Liver (tissue), 9 donors: ENCODE data around the gene RAB1A. TPM values are rescaled to one million over a fixed set of nuclear protein-coding genes. Genes with fewer than 3 reads are reported as not detected.
"Not testable (repeated sequence)": the region's sequence is repeated elsewhere in the genome, so short reads cannot be mapped to it uniquely, and the experiment has no call there.

ENCODE experiments used
- DNase-seq: peaks from one replicate; pipeline ENCODE4 v3.0.0-alpha.2; 2017; ENCODE audit warnings: low spot score
- H3K27ac ChIP-seq, 2 donors: one replicate each; pipeline ENCODE4 v1.7.0; 2013; ENCODE audit warnings: inconsistent platforms in 2 of 2, low read length in 2 of 2, control low read depth in 1 of 2, low read depth in 1 of 2, mild to moderate bottlenecking in 1 of 2
- H3K27me3 ChIP-seq, 4 donors: one replicate each; pipeline versions ENCODE4 v1.6.1 to v1.7.0; 2013; ENCODE audit warnings: low read length in 3 of 4, inconsistent platforms in 1 of 4, mild to moderate bottlenecking in 1 of 4, moderate library complexity in 1 of 4; ENCODE audit not compliant: control insufficient read depth in 4 of 4, insufficient read depth in 4 of 4
- H3K36me3 ChIP-seq, 4 donors: one replicate each; pipeline versions ENCODE4 v1.6.1 to v1.7.0; 2013; ENCODE audit warnings: low read length in 3 of 4, mild to moderate bottlenecking in 3 of 4, low read depth in 1 of 4, moderate library complexity in 1 of 4; ENCODE audit not compliant: control insufficient read depth in 4 of 4, insufficient read depth in 3 of 4
- H3K4me1 ChIP-seq, 4 donors: one replicate each; pipeline versions ENCODE4 v1.6.1 to v1.7.0; 2013; ENCODE audit warnings: low read length in 3 of 4, mild to moderate bottlenecking in 3 of 4, moderate library complexity in 1 of 4; ENCODE audit not compliant: control insufficient read depth in 4 of 4, insufficient read depth in 4 of 4
- H3K4me3 ChIP-seq, 3 donors: one replicate each; pipeline versions ENCODE4 v1.6.1 to v1.7.0; 2013; ENCODE audit warnings: low read length in 3 of 3, control low read depth in 1 of 3, low read depth in 1 of 3, mild to moderate bottlenecking in 1 of 3
- H3K9ac ChIP-seq, 2 donors: one replicate each; pipeline ENCODE4 v1.7.0; 2013; ENCODE audit warnings: low read length in 2 of 2, mild to moderate bottlenecking in 2 of 2, moderate library complexity in 2 of 2, control low read depth in 1 of 2, low read depth in 1 of 2
- H3K9me3 ChIP-seq, 4 donors: one replicate each; pipeline versions ENCODE4 v1.6.1 to v1.7.0; 2013; ENCODE audit warnings: low read length in 3 of 4; ENCODE audit not compliant: control insufficient read depth in 4 of 4
- EGR1 ChIP-seq, 2 donors: IDR thresholded peaks; 2 replicates each; pipeline ENCODE4 v1.6.1; 2016 to 2018; ENCODE audit warnings: antibody characterized with exemption in 2 of 2, low read depth in 2 of 2
- HNF4A ChIP-seq, 2 donors: conservative IDR thresholded peaks; 2 replicates each; pipeline ENCODE4 v1.6.1; 2016; ENCODE audit warnings: antibody characterized with exemption in 2 of 2, mild to moderate bottlenecking in 2 of 2
- JUND ChIP-seq, 2 donors: IDR thresholded peaks; 2 replicates each; pipeline ENCODE4 v1.6.1; 2016; ENCODE audit warnings: antibody characterized with exemption in 2 of 2
- NR2F2 ChIP-seq: IDR thresholded peaks from 2 replicates; pipeline ENCODE4 v1.6.1; 2016; ENCODE audit warnings: antibody characterized with exemption
- RAD21 ChIP-seq, 2 donors: IDR thresholded peaks; 2 replicates each; pipeline ENCODE4 v1.6.1; 2016; ENCODE audit warnings: antibody characterized with exemption in 2 of 2, mild to moderate bottlenecking in 2 of 2
- RXRA ChIP-seq, 2 donors: IDR thresholded peaks; 2 replicates each; pipeline ENCODE4 v1.6.1; 2017 to 2018; ENCODE audit warnings: antibody characterized with exemption in 2 of 2, mild to moderate bottlenecking in 1 of 2
- SP1 ChIP-seq: IDR thresholded peaks from 2 replicates; pipeline ENCODE4 v1.6.1; 2018; ENCODE audit warnings: antibody characterized with exemption, mild to moderate bottlenecking
- YY1 ChIP-seq: IDR thresholded peaks from 2 replicates; pipeline ENCODE4 v1.6.1; 2016; ENCODE audit warnings: antibody characterized with exemption, mild to moderate bottlenecking
- WGBS: extraction: QIAGEN DNeasy Blood & Tissue Kit; methylation state at CpG from one replicate; pipeline ENCODE4 v1.1.7; 2013; 5-methylcytosine and 5-hydroxymethylcytosine counted together
- polyA plus RNA-seq, 2 donors: library from polyadenylated mRNA; stranded (reverse) in 1 of 2; unstranded in 1 of 2; fragments of 200-250 nt in 1 of 2; fragments of >200 nt in 1 of 2; fragmentation: Nextera tagmentation in 1 of 2; extraction: Ambion mirVana in 1 of 2; gene quantifications; one replicate each; pipeline versions ENCODE4 v1.2.1 to v1.2.3, GENCODE V29; 2013 to 2015
- total RNA-seq, 2 donors: library from RNA; depleted of rRNA; stranded (reverse); fragments of >200 nt; gene quantifications; one replicate each; pipeline ENCODE4 v1.2.3, GENCODE V29; 2014
- TF ChIP-seq, protein P1 (sequence below): IDR thresholded peaks from 2 replicates; pipeline ENCODE4 v1.6.1; 2016; ENCODE audit warnings: antibody characterized with exemption
- TF ChIP-seq, protein P2 (sequence below): IDR thresholded peaks from 2 replicates; pipeline ENCODE4 v1.6.1; 2016; ENCODE audit warnings: antibody characterized with exemption
- TF ChIP-seq, protein P3 (sequence below): IDR thresholded peaks from 2 replicates; pipeline ENCODE4 v1.6.1; 2016; ENCODE audit warnings: antibody characterized with exemption
- TF ChIP-seq, protein P4 (sequence below): IDR thresholded peaks from 2 replicates; pipeline ENCODE4 v1.6.1; 2016; ENCODE audit warnings: antibody characterized with exemption, mild to moderate bottlenecking
- donor health status: healthy.
- donor health status: healthy.
- donor health status: healthy.
- donor health status: healthy.
- donor health status: healthy.

RAB1A gene
- total and polyA plus RNA-seq, 4 donors: 52.8 to 89.7 (median 77.8) TPM

DNA sequence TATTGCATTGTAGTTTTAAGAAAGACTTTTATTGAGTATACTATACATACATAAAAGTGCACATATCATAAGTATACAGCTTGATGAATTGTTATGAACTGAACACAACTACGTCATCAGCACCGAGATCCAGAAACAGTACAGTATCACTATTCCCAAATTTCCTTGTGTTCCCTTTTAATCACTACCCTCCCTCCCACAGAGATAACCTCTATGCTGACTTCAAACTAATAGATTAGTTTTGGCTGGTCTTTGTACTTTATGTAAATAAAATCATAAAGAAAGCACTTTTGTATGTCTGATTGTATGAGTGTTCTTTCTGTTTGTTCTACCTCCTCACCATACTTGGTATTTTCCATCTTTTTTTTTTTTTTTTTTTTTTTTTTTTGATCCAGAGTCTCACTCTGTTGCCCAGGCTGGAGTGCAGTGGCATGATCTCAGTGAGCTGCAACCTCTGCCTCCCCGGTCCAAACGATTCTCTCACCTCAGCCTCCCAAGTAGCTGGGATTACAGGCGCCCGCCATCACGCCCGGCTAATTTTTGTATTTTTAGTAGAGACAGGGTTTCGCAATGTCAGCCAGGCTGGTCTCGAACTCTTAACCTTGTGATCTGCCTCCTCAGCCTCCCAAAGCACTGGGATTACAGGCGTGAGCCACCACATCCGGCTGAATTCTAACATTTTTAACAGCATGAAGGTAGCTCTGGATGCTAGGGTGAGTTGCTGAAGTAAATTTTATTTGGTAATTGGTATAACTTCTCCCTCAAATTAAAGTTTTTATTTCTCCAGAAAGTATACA, 43.3 kb upstream of the RAB1A start (continued):
- TF ChIP-seq, protein P1, sequence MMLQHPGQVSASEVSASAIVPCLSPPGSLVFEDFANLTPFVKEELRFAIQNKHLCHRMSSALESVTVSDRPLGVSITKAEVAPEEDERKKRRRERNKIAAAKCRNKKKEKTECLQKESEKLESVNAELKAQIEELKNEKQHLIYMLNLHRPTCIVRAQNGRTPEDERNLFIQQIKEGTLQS: no peak
- TF ChIP-seq RXRA (IDR thresholded peaks at IDR 0.05) (no peak), EGR1 (IDR thresholded peaks at IDR 0.05; ENCODE audit: low read depth in 2 of 2) (no peak), NR2F2 (no peak)

DNA sequence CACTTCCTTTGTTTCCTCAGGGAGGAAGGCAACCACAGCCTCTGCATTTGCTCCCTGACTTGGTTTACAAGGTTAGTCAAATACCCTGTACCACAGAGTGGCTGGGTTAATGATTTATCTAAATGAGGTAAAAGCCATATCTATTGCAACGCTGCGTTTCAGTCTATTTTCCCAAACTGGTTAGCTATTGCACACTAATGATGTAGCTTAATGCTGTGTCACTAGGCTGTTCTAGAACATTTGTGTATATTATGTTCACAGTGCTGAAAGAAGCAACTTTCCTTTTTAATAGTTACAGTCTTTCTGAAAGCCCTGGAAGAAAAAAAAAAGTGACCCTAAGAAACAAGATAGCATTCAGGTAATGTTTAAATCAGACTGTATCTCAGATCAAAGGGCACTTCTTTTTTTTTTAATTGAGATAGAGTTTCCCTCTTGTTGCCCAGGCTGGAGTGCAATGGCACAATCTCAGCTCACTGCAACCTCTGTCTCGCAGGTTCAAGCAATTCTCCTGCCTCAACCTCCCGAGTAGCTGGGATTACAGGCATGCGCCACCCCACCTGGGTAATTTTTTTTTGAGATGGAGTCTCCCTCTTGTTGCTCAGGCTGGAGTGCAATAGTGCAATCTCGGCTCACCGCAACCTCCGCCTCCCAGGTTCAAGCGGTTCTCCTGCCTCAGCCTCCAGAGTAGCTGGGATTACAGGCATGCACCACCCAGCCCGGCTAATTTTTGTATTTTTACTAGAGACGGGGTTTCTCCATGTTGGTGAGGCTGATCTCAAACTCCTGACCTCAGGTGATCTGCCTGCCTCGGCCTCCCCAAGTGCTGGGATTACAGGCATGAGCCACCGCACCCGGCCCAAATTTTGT, 40.9 kb upstream of the RAB1A start:
- 69% methylated on average over 14 of the region's 14 CpGs for WGBS
- H3K27me3 ChIP-seq, H3K36me3 ChIP-seq, H3K4me3 ChIP-seq, H3K9ac ChIP-seq, DNase-seq, H3K9me3 ChIP-seq: not testable (repeated sequence)
- H3K27ac ChIP-seq: peak overlapping the region; percentile 36 to 74
- TF ChIP-seq HNF4A (conservative IDR thresholded peaks at IDR 0.05) (peak; percentile 29 to 44), JUND (IDR thresholded peaks at IDR 0.05) (peak in 1 of 2 donors; percentile 57), RXRA (IDR thresholded peaks at IDR 0.05) (peak in 1 of 2 donors; percentile 51), SP1 (peak; percentile 72), YY1 (peak; percentile 62), RAD21 (IDR thresholded peaks at IDR 0.05) (peak in 1 of 2 donors; percentile 7)
- TF ChIP-seq, protein P2, sequence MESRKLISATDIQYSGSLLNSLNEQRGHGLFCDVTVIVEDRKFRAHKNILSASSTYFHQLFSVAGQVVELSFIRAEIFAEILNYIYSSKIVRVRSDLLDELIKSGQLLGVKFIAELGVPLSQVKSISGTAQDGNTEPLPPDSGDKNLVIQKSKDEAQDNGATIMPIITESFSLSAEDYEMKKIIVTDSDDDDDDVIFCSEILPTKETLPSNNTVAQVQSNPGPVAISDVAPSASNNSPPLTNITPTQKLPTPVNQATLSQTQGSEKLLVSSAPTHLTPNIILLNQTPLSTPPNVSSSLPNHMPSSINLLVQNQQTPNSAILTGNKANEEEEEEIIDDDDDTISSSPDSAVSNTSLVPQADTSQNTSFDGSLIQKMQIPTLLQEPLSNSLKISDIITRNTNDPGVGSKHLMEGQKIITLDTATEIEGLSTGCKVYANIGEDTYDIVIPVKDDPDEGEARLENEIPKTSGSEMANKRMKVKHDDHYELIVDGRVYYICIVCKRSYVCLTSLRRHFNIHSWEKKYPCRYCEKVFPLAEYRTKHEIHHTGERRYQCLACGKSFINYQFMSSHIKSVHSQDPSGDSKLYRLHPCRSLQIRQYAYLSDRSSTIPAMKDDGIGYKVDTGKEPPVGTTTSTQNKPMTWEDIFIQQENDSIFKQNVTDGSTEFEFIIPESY: peak; percentile 36
- TF ChIP-seq, protein P3, sequence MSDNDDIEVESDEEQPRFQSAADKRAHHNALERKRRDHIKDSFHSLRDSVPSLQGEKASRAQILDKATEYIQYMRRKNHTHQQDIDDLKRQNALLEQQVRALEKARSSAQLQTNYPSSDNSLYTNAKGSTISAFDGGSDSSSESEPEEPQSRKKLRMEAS: peak; percentile 9
- TF ChIP-seq, protein P4, sequence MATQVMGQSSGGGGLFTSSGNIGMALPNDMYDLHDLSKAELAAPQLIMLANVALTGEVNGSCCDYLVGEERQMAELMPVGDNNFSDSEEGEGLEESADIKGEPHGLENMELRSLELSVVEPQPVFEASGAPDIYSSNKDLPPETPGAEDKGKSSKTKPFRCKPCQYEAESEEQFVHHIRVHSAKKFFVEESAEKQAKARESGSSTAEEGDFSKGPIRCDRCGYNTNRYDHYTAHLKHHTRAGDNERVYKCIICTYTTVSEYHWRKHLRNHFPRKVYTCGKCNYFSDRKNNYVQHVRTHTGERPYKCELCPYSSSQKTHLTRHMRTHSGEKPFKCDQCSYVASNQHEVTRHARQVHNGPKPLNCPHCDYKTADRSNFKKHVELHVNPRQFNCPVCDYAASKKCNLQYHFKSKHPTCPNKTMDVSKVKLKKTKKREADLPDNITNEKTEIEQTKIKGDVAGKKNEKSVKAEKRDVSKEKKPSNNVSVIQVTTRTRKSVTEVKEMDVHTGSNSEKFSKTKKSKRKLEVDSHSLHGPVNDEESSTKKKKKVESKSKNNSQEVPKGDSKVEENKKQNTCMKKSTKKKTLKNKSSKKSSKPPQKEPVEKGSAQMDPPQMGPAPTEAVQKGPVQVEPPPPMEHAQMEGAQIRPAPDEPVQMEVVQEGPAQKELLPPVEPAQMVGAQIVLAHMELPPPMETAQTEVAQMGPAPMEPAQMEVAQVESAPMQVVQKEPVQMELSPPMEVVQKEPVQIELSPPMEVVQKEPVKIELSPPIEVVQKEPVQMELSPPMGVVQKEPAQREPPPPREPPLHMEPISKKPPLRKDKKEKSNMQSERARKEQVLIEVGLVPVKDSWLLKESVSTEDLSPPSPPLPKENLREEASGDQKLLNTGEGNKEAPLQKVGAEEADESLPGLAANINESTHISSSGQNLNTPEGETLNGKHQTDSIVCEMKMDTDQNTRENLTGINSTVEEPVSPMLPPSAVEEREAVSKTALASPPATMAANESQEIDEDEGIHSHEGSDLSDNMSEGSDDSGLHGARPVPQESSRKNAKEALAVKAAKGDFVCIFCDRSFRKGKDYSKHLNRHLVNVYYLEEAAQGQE: peak; percentile 84
- H3K4me1 ChIP-seq: peaks cover 0 to 13% (median 9%) of the 10 kb centered on the region in 4 donors
